Activated CD4-positive, alpha-beta T cell treated with anti-CD3 and anti-CD28 coated beads for 1 hour (primary cell): ENCODE measurements around the gene PRR16.
"Not testable (repeated sequence)": the region's sequence is repeated elsewhere in the genome, so short reads cannot be mapped to it uniquely, and the experiment has no call there.

ENCODE experiments used
- DNase-seq: peaks from one replicate; pipeline ENCODE4 v3.0.0-alpha.2; 2020

PRR16 gene

DNA sequence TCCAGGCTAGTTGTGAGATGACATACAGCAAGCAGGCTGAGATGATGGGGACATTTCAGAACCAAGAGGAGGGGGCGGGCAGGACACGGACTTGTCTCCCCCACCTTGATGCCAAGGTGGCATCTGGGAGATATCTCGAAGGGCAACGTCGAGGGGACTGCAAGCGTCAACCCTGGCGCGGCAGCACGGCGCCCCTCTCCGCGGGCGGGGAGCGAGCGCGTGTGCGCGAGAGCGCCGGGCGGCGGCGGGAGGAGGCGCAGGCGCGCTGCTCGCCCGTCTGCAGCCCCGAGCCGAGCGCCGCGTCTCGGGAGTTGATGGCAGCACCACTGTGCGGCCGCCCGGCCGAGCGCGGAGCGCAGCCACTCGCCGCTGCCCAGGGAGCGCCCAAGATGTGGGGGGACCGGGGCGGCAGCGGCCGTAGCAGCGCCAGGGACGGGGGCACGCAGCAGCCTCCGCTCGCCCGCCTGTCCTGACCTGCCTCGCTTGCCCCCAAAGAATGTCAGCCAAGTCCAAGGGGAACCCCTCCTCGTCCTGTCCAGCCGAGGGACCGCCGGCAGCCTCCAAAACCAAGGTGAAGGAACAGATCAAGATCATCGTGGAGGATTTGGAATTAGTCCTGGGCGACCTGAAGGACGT lies at the start of gene PRR16:
PRR16 (plus strand) TSS at position 310 of the 636 bp plus-strand sequence.
- no peak for DNase-seq

DNA sequence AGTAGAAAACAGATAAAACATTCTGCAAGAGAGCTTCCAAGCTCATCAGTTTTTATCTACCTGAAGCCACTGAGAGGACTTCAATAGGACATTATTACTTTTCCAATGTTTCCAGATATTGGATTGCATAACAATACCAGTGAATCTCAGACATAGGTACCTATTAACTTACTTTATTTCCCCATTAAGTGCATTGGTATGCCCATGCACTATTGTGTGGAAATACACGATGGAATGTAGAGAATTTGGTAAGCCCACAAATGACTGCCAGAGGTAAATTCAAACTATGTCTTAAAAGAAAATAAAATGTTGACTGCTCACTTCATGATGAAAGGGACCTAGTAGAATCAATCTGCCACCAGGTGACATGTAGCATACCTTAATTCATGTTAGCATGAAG lies 48.1 kb upstream of the PRR16 start:
- no peak for DNase-seq

DNA sequence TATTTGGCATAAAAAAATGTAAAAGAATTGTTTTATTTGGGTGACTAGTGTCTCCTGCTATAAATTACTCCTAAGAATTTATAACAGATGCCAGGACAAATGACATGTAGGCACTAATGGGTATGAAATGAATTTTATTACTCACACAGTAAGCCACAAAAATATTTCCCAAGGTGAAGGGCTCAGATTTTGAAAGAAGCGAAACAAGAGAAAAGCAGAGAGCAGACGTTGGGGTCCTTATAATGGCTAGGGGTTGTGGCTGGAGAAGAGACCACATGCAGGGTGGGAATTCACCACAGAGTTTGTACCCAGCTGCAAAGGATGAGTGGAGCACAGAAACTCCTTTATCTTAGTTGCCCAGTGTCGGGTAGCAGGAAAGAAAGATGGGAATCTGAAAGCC lies 45.0 kb upstream of the PRR16 start:
- DNase-seq: no peak

DNA sequence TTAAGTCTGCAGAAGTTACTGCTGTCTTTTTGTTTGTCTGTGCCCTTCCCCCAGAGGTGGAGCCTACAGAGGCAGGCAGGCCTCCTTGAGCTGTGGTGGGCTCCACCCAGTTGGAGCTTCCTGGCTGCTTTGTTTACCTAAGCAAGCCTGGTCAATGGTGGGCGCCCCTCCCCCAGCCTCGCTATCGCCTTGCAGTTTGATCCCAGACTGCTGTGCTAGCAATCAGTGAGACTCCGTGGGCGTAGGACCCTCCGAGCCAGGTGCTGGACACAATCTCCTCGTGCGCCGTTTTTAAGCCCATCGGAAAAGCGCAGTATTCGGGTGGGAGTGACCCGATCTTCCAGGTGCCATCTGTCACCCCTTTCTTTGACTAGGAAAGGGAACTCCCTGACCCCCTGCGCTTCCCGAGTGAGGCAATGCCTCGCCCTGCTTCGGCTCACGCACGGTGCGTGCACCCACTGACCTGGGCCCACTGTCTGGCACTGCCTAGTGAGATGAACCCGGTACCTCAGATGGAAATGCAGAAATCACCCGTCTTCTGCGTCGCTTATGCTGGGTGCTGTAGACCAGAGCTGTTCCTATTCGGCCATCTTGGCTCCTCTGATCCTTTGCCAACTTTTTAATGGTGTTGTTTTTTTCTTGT lies 37.3 kb upstream of the PRR16 start:
- not testable (repeated sequence) for DNase-seq

DNA sequence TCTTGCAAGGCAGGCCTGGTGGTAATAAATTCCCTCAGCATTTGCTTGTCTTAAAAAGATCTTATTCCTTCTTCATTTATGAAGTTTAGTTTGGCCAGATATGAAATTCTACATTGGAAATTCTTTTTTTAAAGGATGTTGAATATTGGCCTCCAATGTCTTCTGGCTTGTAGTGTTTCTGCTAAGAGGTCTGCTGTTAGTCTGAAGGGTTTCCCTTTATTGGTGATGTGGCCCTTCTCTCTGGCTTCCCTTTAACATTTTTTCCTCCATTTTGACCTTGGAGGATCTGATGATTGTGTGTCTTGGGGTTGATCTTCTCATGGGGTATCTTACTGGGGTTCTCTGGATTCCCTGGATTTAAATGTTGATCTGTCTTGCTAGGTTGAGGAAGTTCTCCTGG lies 33.5 kb upstream of the PRR16 start:
- no peak for DNase-seq

DNA sequence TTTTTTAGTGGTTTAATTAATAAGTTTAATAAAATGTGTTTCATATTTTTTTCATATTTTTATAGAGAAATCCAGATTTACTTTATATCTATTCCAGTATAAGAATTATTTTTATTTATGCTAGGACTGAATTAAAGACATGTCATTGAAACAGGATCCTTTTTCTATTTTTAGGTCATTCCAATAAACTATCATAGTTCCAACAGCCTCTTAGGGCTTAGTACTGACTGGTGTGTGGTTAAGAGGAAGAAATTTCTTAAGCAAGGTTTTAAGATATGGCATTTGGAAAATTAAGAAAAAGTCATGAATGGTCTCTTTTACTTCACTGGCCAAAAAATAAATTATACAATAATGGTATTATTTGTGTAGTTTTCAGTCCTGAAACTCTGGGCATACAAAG lies 31.2 kb upstream of the PRR16 start:
- DNase-seq: no peak

DNA sequence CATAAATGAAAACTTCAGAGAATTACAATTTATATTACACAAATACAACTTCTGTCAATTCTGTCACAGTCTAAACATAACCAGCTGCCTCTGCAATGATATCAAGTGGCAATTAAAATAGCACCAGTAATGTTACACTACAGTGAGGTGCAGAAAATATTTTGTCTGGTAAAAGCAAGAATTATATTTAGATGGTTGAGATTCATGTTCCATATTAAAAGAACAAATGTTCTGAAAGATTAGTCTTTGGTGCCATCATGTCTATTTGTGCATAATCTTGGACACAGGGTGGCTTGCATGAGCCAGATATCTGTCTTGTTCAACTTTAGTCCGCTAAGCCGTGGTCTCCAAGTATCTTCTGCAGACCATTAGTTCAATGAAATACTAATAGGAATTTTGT lies 29.0 kb upstream of the PRR16 start:
- DNase-seq: no peak

DNA sequence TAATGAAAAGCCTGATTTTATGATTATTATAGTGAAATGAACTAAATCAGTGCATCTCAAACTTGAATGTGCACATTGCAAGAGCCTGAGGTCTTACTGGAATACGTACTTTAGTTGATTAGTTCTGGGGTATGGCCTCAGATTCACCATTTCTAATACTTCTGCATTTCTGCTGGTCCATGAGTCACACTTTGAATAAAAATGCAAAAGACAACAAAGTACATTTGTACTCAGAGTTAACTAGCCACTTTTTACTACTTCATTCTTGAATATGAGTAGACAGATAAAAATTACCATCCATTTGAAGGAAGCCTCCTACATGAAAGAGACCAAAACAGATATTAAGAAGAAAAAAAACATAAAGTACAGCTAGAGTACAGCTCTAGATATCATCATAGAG lies 27.1 kb upstream of the PRR16 start:
- DNase-seq: no peak

DNA sequence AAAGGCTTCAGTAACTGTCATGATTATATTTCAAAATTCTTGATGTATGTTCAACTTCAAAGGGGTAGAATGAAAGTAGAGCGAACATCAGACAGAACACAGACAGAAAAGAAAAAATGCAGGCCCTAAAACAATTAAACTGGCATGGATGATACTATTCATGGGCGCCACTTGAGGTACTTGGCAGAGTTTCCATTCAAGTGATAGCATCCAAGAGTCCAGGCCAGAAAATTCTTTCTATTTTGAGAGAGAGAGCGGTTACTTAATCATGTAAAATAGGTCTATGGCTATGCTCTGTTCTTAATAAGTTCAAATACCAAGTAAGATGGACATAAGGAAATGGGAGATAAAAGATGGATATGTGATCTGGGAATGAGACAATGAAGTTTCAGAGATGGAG lies 21.4 kb upstream of the PRR16 start:
- no peak for DNase-seq

DNA sequence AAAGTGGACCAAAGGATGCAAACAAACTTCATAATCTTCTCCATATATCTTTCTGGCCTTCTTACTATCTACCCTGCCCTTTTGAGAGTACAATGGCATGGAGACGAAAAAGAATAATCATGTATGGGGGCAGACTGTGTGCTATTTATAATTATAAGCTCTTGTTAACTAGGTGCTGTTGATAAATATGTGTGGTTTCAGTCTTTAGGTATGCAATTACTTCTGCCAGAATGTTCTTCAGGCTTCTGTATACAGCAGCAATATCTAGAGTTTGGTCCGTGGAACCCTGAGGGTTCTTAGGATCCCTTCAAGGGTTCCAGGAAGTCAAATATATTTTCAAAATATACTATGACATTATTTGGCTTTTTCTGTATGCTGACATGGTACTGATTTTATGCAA lies 20.5 kb upstream of the PRR16 start:
- DNase-seq: no peak

DNA sequence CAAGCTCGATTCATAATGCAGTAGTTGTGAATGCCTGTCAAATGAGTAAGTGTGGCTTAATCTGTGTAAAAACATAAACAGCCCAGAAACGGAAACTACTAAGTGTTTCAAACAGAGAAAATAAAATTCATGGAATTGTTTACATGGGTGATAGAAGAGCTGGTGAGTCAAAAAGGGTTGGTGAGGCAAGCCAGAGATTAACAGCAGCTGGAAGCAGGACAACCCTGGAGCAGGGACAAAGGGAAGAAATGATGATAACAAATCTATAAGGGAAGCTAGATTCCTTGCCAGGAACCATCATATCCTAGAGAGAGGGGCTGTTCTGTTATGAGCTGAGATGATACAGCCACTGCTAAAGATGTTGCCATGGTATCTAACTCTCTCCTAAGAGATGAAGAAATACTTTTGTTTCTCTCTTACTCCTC lies 18.0 kb upstream of the PRR16 start:
- no peak for DNase-seq

DNA sequence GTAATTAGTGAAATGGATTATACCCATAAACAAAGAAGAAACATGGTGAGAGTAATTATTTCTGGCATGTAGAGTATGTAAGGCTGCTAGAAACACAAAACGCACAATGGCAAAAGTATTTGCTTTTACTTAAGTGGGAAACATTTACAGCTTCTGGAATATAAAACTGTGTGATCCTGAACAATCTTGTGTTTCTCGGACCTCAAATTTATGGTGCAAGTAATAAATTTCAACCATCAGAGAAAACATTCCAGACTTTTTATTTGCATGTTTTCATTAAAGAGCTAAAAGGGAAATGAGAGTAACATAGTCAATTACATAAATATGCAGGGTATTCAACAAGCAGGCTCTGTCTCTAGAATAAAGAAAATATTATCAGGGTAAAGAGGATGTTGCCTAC lies 17.2 kb upstream of the PRR16 start:
- no peak for DNase-seq

DNA sequence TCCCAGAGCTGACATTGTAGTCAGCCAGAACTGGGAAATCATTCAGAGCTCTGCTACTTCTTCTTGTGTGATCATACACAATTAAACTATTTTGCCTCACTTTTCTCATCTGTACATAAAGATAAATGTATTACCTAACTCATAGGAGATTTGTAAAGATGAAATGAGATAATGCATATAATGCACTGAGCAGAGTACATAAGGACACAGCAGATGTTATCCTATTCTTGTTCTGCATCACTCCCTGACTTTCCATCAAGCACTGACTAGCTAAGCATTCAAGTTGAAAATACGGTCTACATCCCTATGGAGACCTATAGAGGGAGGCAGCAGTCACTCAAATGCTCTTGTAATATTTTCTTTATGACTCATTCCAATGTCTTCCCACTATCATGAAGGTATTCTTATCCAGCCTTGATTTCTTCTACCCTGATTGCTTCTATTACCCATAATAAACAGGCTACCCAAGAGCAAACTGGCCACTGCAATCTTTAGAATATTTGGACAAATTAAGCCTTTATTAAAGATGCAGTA lies 16.3 kb upstream of the PRR16 start:
- no peak for DNase-seq

DNA sequence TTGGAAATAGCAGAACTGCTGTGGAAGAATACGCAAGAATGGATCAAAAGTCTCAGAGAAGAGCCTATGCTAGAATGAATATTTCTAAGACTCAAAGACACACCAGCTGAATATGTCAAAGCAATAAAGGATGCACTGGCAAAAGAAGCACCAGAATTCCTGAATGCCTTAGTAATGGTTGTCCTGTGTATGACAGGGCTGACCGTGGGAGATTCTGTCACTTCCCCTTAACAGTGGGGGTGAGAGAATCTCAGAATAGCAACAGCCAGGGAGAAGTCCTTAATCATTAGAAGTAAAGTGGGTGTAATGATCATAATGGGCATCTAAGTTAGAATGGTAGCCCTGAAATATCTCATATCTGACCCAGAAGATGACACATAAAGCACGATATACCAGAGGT lies 14.6 kb upstream of the PRR16 start:
- DNase-seq: no peak

DNA sequence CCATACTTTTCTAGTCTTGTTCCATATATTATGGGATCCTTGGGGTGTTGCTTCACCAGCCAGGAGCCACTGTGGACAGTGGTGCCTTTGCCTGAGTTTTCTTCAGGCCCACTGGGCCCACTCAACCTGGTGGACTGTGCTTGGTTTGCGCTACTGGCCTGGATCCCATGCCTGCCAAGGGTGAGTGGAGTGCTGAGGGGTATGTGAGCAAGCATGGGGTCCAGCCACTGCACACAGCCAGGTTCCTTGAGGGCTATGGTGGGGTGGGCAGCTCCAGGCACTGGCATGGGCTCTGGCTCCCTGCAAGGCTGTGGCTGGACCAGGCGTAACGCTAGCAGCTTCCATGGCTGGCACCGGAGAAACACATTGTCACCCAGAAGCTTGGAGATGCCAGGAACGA lies 13.2 kb upstream of the PRR16 start:
- no peak for DNase-seq

DNA sequence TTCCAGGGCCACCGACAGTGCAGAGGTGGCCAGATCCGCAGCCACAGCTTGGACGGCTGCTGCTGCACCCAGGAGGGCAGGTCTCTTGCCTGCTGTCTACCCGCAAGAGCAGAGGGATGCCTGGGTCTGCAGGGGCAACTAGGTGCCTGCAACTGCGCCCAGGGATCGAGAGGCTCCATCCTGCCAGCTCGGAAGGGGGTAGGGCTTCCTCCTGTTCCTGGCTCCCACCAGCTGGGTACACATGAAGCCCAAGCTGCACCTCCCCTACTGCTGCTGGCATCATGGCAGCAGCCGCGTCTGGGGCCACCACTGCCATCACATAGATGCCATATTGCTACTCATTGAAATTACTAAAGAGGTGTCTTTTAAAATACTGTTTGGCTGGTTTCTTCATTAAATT lies 12.7 kb upstream of the PRR16 start:
- no peak for DNase-seq

DNA sequence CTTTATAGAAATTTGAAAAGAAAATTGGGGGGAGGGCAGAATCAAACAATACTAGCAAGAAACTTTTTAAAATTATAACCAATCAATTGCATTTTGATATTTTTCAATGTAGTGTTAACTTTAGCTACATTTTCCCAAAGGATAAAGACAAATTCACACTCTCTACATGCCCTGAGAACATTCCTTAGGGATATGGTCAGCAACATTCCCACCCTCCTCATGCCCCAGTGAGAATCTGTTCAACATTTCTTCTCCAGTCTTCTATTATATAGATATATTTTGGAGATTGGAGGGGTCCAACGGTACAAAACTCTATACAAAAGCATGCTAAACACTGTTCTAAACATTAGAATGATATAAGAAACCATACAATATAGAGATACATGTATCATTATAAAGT lies 11.6 kb upstream of the PRR16 start:
- no peak for DNase-seq

DNA sequence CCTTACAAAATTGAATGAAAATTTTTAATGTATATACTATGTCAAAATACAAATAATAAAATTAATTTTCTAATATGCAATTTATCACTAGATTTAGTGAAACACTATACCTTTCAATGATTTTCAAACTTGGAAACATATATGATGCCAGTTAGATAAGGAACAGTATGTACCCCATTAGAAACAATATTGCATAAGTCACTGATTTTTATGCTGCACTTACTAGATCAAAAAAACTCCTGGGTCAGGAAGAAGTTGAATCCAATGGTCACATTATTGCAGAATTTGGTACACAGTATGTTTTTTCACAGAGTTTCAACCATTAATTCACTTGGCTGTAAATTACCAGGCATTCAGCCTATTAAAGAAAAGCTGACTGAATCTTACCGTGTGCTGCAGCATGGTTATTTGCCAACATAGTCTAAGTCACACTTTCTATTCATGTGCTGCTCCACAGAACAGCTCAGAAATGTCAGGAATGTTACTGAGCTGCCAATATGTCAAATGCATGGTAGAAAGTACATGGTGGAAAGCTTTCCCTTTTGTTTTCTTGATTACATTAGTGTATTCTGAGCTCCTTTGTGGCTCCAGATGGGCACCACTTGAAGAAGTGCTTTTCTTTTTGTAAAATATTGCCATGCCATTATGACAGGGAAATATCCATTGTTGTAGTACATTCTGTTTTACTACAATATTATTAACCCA lies 9.9 kb upstream of the PRR16 start:
- DNase-seq: no peak

DNA sequence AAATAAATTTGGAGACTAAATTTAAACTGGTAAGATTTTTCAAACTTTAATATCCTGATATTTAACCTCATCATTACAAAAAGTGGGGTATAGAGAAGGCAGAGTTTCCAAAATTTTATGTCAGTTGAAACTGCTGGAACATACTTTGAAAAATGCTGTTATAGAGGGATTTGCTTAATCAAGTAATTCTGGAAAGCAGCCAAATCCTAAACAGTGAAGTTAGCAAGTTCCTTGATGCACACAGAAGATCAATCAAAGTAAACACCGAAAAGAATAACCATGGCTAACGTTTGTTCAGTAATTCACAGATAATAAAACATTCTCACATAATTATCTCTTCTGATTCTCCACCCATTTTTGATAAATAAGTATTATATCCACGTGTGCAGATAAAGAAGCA lies 8.1 kb upstream of the PRR16 start:
- no peak for DNase-seq

DNA sequence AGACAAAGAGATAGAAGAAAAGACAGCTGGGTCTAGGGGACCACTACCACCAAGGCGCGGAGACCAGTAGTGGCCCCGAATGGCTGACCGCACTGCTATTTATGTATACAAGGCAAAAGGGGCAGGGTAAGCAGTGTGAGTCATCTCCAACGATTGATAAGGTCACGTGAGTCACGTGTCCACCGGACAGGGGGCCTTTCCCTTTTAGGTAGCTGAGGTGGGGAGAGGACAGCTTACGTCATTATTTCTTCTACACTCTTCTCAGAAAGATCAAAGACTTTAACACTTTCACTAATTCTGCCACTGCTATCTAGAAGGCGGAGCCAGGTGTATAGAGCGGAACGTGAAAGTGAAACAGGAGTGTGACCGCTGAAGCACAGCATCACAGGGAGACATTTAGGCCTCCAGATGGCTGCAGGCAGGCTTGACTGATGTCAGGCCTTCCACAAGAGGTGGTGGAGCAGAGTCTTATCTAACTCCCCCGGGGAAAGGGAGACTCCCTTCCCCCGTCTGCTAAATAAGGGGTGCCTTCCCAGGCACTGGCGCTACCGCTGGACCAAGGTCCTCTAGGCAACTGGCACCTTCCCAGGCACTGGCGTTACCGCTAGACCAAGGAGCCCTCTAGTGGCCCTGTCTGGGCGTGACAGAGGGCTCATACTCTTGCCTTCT lies 6.1 kb upstream of the PRR16 start:
- no peak for DNase-seq

DNA sequence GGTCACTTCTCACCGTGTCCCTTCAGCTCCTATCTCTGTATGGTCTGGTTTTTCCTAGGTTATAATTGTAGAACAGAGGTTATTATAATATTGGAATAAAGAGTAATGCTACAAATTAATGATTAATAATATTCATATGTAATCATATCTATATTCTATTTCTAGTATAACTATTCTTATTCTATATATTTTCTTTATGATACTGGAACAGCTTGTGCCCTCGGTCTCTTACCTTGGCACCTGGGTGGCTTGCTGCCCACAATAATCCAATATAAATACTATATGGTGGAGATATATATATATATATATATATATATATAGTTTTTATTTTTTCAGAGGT lies 5.6 kb upstream of the PRR16 start:
- DNase-seq: not testable (repeated sequence)

DNA sequence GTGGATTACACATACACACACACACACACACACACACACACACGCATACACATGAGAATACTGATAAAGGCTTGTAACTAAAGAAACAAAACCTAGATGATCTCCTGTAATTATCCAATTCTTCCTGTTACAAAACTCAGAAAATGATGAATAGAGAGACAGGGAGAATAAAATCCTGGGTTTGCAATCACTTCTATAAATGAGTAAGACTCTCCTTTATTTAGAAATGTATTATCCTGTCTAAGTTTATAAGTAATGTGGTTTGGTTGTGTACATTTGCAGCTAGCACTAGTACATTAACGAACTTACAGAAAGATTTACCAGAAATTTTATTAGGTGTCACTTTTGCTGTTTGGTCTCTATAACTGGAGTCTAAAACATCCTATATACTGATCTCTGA lies 2.8 kb upstream of the PRR16 start:
- DNase-seq: no peak

DNA sequence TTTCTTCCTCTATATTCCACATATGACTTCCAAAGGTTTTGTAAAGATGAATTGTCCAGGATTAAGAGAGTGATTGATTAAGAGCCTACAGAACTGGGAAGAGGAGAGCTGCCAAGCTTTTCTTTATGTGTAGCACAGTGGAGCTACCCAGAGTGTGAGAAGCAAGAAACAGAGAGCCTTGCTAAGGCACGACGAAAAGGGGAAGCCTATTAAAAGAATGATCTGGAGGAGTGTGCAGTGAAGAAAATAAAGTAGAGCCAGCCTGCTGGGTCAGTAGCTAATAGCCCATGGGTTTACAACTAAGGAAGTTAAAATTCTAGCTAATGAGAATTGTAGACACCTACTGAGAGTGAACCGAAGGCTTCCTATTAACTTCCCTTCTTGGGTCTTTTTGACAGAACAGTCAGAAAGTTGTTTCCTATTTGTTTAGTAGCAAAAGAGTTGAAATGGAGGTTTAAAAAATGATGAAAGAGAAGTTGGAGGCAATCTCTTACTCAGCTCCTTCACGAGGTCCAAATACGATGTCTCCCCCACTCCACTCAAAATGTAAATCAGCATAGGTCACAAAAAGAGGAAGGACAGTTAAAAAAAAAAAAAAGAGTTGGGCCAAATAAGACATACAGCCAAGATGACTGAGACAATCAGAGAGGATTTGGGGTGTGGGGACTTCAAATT lies 957 bp upstream of the PRR16 start:
- no peak for DNase-seq
